HG02678 (cell line): ENCODE measurements around the gene SLC17A3.
A peak's percentile ranks its signal among the peaks of the same experiment; 100 is the strongest.

Experiments
- ATAC-seq: cut with Tn5 transposase; IDR thresholded peaks from one replicate; pipeline ENCODE4 v1.9.1; 2021; ENCODE audit warnings: mild to moderate bottlenecking, moderate library complexity; ENCODE audit not compliant: unreplicated experiment

Gene SLC17A3

DNA sequence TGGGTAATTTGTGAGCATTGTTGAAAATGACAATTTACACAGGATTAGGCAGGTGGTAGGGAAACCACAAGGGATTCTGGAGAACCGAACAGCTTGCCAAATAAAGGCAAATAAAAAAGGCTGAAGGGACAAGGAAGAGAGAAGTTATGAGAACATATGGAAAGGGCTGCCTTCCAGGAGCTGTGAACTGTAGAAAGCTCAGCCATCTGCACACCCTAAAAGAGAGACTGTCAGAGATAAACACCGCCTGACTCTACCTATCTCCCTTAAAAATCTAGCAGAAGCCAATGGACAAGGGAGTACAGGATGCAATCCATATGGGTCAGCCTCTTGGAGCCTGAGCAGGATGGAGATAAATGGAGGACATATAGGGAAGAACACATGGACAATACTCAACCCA is 29.5 kb downstream of the SLC17A3 start:
- no peak for ATAC-seq

DNA sequence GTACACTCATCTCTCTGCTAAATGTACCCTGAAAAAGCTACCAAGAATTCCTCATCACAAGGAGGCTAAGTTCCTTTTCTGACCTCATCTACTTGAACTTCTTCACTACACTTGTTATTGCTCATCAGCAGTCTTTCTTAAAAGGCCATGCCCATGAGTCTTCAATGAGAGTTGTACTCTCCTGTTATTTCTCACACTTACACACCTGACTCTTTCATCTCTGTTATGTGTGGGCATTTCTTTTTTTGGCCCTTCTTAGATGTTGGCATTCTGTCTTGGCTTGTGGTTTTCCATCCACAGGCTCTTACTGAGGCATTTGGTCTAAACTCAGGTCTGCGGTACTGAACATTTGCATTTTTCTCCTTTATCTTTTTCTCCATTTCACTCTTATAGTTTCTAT is 31.5 kb downstream of the SLC17A3 start:
- no peak for ATAC-seq

GRCh38 chr6:25835442-25836283 is 38.4 kb downstream of the SLC17A3 start:
- ATAC-seq: no peak

DNA sequence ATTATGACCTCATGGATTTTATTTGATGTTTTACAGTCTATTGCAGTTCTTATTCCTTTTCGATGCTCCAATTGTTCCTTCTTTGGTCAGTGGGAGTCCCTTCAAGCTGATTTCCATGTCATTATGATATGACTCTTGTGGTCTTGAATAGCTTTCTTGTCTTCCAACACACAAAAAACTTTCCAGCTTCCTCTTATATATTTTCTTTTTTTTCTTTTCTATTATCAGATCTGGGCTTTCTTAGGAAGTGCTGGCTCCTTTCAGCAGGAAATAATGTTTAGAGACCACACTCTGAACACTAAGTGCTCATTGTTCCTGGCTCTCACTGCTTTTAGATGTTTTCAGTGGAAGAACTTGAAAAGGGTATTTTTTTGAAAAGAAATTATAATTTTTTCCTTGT is 39.1 kb downstream of the SLC17A3 start:
- no peak for ATAC-seq

- ATAC-seq: no peak
Observed at GRCh38 chr6:25833136-25833535, 40.9 kb downstream of the SLC17A3 start.

GRCh38 chr6:25832670-25833069 is 41.4 kb downstream of the SLC17A3 start:
- no peak for ATAC-seq

- ATAC-seq: no peak
Observed at GRCh38 chr6:25832307-25832662, 41.8 kb downstream of the SLC17A3 start.

GRCh38 chr6:25831532-25832306 is 42.3 kb downstream of the SLC17A3 start, which contains the start of gene SLC17A1:
SLC17A1 (minus strand) TSS chr6:25832052; CDS start chr6:25830557, 1,495 bp downstream.
- no peak for ATAC-seq

GRCh38 chr6:25830458-25830857 is 43.6 kb downstream of the SLC17A3 start:
- ATAC-seq: no peak

DNA sequence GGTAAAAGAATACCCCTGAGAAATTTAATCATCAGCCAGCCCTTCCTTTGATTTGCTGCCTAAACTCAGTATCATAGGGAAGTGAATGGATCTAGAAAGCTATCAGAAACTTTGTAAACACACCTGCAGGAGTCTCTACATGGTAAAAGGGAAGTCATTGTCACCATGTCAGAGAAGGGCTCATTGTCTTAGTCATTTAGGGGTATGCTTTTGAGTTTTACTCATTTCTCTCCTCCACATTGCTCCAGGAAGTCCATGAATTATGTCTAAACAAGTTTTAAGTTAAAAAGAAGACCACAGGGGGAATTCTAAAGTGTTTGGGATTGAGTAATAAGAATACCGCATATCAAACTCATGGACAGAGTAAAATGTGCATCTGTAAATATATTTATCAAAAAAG is 44.7 kb downstream of the SLC17A3 start:
- peak; percentile 64 for ATAC-seq

DNA sequence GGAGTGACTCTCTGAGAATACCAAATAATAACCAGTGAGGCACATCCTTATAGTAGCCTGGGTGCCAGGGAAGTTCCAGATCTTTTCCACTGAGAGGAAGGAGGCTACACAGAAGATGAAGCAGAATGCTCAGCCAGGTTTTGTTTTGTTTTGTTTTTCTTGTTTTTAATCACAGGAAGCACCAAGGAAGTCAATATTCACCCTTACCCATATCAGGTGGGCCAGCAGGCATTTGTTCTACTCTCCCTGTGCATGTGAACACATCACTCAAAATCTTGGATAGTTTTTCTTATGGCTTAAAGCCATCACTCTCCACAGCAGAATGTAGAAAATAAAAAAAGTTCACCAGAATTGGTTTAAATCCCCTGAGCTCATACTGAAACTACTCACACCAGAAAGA is 52.7 kb downstream of the SLC17A3 start:
- no peak for ATAC-seq

DNA sequence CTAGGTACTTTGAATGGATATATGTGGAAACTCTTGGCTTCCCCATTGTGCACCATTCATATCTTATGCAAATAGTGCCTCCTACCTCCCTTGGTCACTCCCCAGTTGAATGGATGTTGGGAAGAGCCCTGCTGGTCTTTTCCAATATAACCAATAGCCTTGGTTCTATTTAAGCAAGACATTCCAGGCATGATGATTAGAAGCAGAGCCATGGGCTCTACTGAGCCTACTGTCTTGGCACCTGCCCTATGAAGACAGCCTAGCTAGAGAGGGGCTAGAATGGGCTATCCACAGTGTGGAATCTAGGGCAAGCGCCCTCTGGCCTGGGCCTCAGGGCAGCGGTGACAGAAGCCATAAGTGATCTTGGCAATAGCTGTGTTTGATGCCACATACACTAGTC is 57.8 kb downstream of the SLC17A3 start:
- ATAC-seq: no peak

DNA sequence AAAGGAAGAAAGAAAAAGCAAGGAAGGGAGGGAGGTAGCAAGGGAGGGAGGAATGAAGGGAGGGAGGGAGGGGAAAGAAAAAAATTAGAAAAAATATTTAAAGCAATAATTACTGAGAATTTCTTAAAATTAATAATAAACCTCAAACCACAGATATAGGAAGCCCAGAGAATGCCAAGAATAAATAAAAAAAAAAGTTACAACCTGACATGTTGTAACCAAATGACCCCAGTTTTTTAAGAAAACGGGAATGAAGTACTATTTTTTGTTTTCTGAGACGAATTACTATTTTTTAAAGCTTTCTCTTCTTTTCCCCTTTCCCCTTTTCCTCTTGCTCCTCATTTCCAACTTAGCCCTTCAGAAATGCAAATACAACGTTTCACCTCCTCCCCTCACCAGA is 58.8 kb downstream of the SLC17A3 start:
- ATAC-seq: no peak

GRCh38 chr6:25804804-25805203 is 69.2 kb downstream of the SLC17A3 start:
- ATAC-seq: no peak

GRCh38 chr6:25801436-25801835 is 72.6 kb downstream of the SLC17A3 start:
- ATAC-seq: no peak
